HPDE6-E6E7 (cell line): ENCODE results near the gene APBB1IP.

Experiments used
- DNase-seq: peaks from one replicate; pipeline ENCODE4 v3.0.0; 2011; ENCODE audit warnings: missing footprints; ENCODE audit errors: extremely low spot score

The APBB1IP gene

DNA sequence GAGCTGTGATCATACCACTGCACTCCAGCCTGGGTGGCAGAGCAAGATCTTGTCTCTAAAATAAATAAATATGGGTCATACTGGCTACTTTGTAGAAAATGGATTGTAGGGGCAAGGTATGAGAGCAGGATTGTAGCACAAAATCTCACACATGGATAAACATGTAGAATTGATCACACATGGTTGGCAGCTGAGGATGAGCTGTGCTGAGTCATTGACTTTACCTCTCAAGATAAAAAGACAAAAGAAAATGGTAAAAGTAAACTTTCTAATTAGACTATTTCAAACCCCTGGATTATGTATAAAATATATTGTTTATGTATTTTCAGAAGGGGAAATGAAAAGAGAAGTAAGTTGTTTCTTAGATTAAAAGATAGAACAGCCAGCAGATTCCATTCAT lies 69.3 kb downstream of the APBB1IP start:
- DNase-seq: no peak

DNA sequence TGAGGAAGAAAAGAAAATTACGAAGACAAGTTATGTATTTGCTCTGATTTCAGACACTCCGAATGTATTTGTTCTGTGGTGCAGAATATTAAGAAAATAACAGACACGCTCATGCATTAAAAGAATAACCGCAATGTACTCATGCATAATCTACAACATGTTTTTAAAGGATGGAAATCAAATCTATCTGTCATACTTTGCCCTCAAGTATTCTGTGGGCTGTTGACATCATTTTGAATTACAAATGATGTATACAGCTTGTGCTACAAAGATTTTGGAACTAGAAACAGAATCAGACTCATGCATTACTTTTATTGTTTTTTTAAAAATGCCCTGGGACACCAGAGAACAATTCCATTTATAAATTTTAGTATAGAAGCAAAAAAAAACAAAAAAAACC lies 69.9 kb downstream of the APBB1IP start:
- no peak for DNase-seq

DNA sequence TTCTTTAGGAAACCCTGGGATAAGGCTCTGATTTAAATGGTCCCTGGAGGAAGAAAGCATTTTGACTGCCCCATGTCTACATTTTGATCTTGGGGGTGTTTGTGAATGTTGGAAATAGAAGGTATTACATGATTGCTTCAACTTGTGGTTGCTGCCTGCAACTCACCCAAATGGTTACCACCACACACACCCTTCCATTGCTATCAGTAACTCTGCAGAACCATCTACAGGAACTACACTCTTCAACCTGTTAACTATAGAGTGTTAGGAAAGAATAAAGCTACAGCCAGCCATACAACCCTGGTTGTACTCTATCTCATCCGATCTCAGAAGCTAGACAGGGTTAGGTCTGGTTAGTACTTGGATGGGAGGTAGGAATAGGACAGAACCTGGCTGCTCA lies 71.2 kb downstream of the APBB1IP start:
- DNase-seq: no peak

DNA sequence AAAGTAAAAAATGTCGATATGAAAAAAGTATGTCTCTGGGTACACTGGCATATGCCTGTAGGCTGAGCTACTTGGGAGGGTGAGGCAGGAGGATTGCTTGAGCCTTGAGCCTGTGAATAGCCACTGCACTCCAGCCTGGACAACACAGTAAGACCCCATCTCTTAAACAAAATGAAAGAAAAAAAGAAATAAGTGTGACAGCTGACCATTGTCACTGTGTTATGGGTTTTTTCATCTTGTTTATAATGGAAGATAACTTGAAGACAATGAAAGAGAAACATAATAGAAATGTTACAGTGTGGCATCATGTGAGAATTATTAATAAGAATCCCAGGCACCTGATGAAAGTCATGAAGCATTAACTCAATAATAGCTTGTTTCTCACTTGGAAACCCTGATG lies 75.0 kb downstream of the APBB1IP start:
- DNase-seq: no peak

DNA sequence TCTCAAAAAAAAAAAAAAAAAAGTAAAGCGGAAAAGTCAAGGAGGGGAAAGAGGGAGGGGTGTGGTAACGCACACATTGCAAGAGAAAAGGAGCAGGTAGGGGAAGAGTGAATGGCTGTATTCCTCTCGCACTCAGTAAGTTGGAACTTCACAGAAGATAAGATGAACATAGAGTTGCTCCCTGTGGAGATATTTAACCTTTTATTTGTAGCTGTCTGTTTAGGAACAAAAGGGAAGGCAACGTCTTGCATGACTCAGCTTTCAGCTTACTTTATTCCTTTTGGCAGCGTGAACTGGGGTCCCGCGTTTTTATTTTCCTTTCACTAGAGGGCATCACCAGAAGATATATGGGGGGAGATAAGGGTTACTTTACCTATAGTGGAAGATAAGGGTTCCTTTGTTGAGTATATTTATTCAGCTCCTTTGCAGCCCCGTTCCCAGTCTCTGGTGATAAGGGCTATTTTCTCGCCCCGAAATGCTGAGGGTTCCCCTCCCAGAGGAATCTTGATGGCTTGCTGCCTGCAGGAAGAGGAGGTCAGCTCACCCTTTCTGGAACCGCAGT lies 78.5 kb downstream of the APBB1IP start:
- DNase-seq: no peak

DNA sequence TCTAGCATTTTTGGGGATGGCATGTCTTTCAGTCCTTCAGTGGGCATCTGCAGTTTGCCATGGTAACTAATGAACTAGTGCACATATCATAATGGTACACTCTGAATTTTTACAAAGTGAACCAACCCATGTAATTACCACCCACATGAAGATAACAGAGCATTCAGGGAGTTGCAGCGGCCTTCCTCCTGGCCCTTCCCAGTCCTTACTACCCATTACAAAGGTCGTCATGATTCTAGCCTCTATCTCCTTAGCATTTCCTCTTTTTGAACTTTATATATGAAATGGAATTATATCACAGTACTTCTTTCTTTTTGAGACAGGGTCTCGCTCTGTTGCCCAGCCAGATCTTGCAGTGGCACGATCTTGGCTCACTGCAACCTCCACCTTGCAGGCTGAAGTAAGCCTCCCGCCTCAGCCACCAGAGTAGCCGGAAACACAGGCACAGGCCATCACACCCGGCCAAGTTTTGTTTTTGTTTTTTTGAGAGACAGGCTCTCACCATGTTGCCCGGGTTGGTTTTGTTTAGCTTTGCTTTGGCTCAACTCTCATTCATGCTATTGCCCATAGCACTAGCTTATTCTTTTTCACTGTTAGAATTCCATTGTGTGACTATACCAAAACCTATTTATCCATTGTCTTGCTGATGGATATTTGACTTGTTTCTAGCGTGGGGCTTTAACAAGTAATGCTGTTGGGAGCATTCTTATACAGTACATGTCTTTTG lies 79.2 kb downstream of the APBB1IP start:
- DNase-seq: no peak

DNA sequence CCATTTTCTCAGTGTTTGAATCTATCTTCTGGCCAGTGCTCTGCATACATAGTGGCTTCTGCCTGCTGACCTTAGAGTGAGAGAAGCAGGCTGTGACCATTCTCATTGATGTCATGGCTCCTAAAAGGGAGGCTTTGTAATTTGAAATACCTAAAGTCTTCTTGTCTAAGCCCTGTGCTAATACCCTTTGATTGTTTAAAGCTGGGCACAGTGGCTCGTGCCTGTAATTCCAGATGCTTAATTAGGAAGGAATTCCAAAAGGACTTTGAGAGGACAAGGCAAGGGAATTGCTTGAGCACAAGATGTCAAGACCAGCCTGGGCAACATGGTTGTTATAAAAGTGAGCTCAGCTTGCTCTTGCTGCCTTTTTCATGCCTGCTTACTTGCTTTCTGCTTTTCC lies 81.7 kb downstream of the APBB1IP start:
- no peak for DNase-seq

DNA sequence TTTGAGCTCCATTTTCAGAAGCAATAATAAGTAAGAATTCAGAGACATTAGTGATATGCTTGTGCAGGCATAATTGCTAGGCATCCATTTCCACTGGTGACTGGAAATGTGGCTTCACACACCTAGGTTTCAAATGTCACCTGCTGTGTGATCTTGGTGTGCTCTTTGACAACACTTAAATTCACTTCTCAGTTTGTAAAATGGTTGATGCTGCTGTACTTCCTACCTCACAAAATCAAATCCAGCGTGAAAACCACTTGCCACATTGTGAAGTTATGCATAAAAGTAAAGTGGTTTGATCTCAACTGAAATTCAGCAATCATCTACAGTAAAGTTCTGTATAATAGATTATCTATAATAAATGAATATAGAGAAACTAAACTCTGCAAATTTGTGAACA lies 82.4 kb downstream of the APBB1IP start:
- no peak for DNase-seq

DNA sequence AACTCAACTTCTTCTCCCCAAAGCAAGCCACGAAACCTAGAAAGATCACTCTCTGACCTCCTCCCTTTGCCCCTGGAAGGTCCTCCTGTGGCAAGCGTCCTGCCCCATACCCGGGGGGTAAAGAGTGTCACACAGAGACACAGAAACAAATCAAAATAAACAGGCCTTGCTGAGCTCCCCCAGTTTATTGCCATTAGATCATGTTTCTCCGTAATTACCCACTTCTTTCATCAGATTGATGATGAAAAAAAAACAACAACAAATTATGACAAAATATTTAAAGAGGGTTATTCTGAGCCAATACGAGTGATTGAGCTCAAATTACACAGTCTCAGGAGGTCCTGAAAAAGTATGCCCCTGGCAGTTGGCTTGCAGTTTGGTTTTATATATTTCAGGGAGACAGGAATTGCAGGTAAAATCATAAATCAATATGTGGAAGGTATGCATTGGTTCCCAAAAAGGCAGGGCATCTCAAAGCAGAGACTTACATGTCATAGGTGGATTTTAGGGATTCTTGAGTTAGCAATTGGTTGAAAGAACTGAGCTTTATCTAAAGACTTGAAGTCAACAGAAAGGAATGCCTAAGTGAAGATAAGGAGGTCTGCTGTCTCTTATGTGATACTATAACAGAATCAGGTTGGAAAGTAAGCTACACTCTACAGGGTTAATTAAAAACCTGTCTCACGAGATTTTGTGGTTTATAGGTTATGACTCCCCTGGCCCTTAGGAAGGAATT lies 86.2 kb downstream of the APBB1IP start:
- DNase-seq: no peak

DNA sequence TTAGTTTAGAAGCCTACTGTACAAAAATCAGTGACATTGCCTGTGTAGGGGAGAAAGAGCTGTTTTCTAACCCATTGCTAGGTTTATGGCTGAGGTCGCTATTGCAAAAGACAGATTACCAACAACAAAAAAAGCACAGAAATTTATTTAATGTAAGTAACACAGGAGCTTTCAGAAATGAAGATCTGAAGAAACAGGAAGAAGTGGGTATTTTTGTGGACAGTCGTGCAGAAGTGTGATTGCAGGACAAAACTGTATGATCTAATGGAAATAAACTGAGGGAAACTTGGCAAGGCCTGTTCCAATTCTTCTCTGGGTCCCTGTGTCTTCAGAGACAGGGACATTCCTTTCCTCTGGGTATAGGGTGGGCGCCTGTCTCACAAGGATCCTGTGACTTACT lies 87.4 kb downstream of the APBB1IP start:
- DNase-seq: no peak

DNA sequence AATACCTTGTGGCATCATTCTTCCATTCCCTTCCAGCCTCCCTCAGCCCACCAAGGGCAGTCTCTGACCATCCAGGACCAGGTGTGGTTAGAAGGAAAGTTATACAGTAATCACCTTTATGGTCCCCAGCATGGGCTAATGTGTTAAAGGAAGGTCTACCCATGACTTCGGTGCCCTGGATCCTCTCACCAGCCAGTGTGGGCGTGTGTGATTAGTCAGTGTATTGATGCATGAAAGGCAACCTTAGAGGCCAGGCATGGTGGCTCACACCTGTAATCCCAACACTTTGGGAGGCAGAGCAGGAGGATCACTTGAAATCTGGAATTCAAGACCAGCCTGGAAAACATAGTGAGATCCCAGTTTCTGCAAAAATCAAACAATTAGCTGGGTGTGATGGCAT lies 88.9 kb downstream of the APBB1IP start:
- DNase-seq: no peak

DNA sequence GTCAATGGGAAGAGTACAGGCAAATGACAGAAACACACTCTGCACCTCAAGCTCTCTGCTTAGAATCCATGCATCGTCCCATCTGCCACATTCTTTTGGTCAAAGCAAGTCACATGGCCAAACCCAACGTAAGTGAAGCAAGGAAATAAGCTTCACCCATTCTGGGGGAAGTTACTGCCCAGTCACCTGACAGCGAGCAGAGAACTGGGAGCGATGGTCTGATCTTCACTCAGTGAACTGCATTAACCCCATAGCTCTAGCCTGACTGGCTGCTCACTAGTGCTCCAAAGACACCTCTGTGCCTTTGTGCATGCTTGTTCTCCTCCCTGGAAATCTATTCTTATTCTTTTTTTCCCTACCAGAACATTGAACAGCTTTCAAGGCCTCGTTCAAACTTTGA lies 89.9 kb downstream of the APBB1IP start:
- no peak for DNase-seq

DNA sequence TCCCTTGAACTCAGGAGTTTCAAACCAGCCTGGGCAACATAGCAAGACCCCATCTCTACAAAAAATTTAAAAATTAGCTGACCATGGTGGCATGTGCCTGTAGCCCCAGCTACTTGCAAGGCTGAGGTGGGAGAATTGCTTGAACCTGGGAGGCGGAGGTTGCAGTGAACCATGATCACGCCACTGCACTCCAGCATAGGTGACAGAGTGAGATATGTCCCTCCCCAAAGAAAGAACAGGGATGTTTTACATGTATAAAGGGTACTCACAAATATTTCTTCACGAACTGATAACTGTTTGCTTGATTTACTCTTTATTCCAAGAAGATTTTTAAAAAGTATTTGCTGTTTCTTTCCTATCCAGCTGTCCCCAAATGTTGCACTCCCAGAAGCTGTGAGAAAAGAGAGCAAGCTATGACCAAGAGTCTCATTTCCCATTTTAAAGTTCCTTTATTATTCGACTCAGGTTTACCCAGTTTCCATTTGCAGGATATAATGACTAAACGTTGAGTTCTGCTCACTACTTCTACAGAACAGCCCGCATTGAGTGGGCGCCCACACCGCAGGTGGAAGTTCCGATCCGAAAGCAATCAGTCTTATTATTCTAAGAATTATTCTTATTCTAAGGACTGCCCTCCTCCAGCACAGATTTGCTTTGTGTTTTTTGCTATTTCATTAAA lies 90.7 kb downstream of the APBB1IP start:
- DNase-seq: no peak

DNA sequence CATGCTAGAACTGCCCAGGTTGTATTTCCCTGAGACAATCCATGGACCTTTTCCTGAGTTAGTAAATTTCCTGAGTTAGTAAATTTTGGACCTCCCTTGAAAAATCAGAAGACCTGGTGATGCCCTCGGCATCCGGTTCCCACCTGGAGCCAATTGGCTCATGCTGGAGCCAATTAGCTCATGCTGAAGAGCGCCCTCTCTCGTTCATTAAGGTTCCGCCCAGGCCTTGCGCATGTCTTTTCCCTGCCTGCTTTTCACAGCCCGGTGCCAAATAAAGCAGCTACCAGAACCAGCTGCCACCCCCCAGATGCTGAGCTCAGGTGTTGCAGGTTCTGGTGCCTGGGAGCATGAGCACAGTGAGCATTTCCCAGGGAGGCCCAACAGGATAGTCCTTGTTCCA lies 96.2 kb downstream of the APBB1IP start:
- no peak for DNase-seq

DNA sequence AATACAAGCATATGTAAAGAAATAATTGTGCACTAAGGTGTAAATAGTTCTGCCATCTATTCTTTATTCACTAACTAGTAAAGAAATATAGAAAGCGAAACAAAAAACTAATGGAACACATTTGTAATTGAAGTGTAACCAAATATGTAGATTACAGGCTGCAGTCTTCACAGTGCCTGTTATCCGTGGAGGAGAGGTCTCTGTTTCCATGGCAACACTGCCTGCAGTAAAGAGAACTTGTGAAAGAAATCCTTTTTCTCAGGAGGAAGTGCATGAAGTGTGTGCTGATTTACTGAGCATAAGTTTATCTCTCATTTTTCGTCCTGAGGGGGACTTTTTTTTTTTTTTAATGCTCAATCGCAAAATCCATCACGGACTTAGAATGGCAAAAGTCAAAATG lies 102.5 kb downstream of the APBB1IP start:
- DNase-seq: no peak

DNA sequence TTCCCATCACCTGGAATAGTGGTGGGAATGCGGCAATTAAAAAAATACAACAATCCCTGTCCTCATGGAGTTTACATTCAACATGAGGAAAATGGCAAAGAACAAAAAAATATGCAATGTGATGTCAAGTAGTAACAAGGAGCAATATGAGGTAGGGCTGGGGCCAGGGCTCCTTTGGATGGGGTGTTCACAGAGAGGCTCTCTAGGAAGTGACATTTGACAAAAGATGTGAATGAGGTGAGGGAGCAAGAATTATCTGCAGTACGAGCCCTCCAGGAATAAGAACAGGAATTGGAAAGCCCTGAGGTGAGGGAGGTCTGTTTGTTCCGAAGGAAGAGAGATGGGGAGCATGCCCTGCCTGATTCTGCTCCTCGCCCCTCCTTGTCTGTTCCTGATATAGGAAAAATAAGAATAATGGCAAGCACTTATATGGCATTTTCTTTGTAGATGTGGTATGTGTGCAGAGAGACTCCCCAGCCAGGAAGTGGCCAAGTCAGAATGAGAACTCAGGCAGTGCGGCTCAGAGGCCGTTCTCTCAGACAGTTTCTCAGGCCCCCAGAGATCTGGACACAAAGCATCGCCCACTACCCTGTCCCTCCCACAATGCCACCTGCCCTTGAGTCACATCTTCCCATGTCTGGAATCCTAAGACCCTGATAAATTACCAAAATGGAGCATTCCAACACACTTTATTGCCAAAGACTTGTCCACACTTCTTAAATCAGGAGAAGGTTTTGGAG lies 105.6 kb downstream of the APBB1IP start:
- DNase-seq: no peak

DNA sequence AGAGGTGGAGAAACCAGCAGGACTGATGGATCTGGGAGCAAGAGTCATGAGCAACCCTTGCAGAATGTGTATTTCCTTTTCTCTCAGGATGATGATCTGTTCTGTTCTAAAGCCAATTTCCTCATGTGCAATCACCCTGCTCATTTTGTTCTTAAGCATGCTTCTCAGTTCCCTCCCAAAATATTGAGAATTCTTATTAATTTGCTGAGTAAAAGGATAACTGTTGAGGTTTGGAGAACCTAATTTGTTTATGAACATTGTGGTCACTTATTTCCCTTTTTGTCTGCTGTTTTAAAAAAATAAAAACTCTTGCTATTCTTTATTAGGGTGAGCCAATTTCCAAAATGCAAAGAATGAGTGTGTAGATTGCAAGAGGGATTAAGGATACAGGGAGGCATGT lies 106.8 kb downstream of the APBB1IP start:
- DNase-seq: no peak

DNA sequence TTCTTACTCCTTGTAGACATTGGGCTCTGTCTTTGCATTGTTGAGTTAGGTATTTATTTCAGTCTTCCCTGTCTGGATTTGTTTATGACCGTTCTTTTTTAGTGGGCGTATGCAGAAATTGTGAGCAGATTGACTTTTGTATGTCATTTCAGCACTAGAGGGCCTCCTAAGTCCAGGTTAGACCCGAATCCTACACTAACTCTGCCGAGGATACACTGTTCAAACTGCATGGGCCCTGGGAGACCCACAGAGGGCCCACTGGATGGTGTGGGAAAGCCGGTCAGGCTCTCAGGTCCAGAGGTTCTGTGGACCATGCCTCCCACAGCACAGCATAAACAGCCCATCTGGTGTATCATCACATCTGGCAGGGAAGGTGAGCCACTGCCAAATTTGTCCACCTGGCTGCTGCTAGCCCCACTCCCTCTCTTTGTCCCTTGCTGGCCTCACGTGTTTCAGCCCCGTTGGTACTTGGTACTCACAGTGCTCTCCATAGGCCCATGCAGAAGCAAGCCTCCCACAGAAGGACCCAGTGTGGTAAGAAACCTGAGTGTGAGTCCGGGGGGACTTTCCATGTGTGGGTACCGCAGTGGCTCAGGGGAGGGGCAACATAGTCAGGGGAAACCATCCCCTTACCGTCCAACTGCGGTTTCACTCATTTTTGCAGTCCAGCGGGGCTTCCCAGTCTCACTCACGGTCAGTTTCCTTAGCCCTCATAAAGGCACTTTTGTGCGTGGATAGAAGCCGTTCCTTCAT lies 112.8 kb downstream of the APBB1IP start:
- no peak for DNase-seq

DNA sequence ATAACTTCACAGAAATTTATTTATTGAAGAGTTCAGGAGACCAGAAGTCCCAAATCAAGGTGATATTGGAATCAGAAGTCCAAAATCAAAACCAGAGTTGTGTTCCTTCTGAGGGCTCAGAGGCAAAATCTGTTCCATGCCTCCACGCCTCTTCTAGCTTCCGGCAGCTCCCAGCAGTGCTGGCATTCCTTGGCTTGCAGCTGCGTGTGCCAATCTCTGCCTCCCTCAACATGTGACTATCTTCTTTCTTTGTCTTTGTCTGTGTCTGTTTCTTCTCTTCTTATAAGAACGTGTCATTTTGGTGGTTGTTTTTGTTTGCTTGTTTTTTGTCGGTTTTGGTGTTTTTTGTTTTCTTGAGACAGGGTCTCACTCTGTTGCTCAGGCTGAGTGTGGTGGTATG lies 116.1 kb downstream of the APBB1IP start:
- no peak for DNase-seq

DNA sequence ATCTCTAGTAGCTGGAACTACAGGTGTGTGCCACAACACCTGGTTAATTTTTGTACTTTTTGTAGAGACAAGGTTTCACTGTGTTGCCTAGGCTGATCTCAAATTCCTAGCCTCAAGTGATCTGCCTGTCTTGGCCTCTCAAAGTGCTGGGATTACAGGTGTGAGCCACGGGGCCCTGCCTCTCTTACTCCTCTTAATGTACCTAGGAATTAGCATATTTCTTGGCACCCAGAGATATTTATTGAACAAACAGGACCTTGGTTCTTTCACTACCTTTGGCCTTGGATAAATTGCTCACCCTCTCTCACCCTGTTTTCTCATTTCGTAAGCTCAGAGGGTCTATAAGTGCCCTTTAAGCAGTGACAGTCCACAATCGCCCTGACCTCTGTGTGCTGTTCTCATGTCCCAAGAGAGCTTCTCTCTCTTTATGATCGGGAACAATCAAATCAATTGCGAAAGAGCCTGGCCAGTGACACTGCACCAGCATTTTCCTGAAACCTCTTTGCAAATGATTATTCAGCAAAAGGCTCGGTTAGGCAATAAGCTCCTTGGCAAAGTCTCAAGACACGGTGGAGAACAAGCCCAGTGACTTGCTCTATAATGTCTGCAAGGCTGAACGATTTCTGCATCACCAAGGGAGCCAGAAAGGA lies 117.7 kb downstream of the APBB1IP start:
- DNase-seq: no peak
